Hepatocyte (in vitro differentiated cells): ENCODE data around the gene SLC25A18.

Experiments
- CTCF ChIP-seq: fragments of 200-600 bp; sonication (generic); IDR thresholded peaks from 2 replicates; pipeline ENCODE4 v1.5.1; 2016; ENCODE audit warnings: antibody characterized with exemption, mild to moderate bottlenecking; ENCODE audit not compliant: poor library complexity
- EZH2 ChIP-seq: fragments of 200-600 bp; sonication (generic); IDR thresholded peaks from 2 replicates; pipeline ENCODE4 v1.6.1; 2016; ENCODE audit warnings: antibody characterized with exemption, mild to moderate bottlenecking, borderline replicate concordance

GRCh38 chr22:17639247-17639741, 76.0 kb downstream of the SLC25A18 start:
- TF ChIP-seq CTCF (no peak), EZH2 (no peak)
